Immature natural killer cell (primary cell): ENCODE measurements around the gene RMND1. TPM values are rescaled to one million over a fixed set of nuclear protein-coding genes. Genes with fewer than 3 reads are reported as not detected.
A peak's percentile ranks its signal among the peaks of the same experiment; 100 is the strongest.

ENCODE experiments used
- DNase-seq, 3 donors: peaks; one replicate each; pipeline ENCODE4 v3.0.0; 2022; ENCODE audit warnings: mixed read lengths in 1 of 3
- H3K27ac Mint-ChIP-seq, 6 donors: one replicate each; pipeline ENCODE4 v1.8.0; 2020; ENCODE audit warnings: mixed read lengths in 6 of 6, mild to moderate bottlenecking in 5 of 6, inconsistent platforms in 4 of 6, moderate library complexity in 3 of 6
- H3K27me3 Mint-ChIP-seq, 3 donors: one replicate each; pipeline ENCODE4 v1.8.0; 2020 to 2021; ENCODE audit warnings: low read depth in 3 of 3, mild to moderate bottlenecking in 3 of 3, mixed read lengths in 3 of 3, moderate library complexity in 3 of 3, inconsistent platforms in 1 of 3
- H3K36me3 Mint-ChIP-seq, 3 donors: one replicate each; pipeline ENCODE4 v1.8.0; 2020; ENCODE audit warnings: mixed read lengths in 3 of 3, inconsistent platforms in 2 of 3, mild to moderate bottlenecking in 2 of 3
- H3K4me1 Mint-ChIP-seq, 2 donors: one replicate each; pipeline ENCODE4 v1.8.0; 2020; ENCODE audit warnings: inconsistent platforms in 2 of 2, mild to moderate bottlenecking in 2 of 2, mixed read lengths in 2 of 2, moderate library complexity in 1 of 2
- H3K4me3 Mint-ChIP-seq, 5 donors: one replicate each; pipeline ENCODE4 v1.8.0; 2020; ENCODE audit warnings: mild to moderate bottlenecking in 5 of 5, mixed read lengths in 5 of 5, inconsistent platforms in 3 of 5, moderate library complexity in 3 of 5
- H3K9me3 Mint-ChIP-seq, 6 donors: one replicate each; pipeline ENCODE4 v1.8.0; 2020; ENCODE audit warnings: mild to moderate bottlenecking in 6 of 6, mixed read lengths in 6 of 6, inconsistent platforms in 4 of 6, moderate library complexity in 3 of 6
- polyA plus RNA-seq, 3 donors: library from polyadenylated mRNA; unstranded; fragments of 300-500 nt; fragmentation: Illumina TruSeq; gene quantifications; one replicate each; pipeline ENCODE4 v1.2.3, GENCODE V29; 2021

Gene RMND1
- polyA plus RNA-seq, 3 donors from 2014 or later: 6.4 to 13.3 (median 7.5) TPM

DNA sequence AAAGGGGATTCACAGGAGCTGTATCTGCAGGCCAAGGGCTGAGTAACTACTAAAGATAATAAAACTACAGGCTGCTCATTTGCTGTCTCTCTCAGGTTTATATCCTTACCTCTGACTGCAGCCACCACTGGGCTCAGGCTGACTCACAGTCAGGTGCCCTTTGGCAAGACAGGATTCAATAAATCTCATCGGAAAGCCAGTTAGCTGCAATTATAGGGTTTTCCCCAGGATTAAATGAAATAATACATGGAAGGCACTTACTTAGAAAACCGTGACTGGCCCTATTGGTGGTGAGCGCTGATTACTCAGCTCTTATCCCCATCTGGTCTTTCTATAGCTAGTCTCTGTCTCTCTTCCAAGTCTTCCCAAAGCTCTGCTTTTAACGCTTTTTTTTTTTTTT lies 26.4 kb downstream of the RMND1 start:
- Mint-ChIP-seq H3K27me3 (no peaks in the 10 kb centered on the region), H3K27ac (no peak overlapping the region), H3K9me3 (no peaks in the 10 kb centered on the region), H3K36me3 (peaks cover 17 to 39% (median 27%) of the 10 kb centered on the region in 3 donors), H3K4me3 (no peak overlapping the region), H3K4me1 (no peaks in the 10 kb centered on the region)
- DNase-seq: no peak

DNA sequence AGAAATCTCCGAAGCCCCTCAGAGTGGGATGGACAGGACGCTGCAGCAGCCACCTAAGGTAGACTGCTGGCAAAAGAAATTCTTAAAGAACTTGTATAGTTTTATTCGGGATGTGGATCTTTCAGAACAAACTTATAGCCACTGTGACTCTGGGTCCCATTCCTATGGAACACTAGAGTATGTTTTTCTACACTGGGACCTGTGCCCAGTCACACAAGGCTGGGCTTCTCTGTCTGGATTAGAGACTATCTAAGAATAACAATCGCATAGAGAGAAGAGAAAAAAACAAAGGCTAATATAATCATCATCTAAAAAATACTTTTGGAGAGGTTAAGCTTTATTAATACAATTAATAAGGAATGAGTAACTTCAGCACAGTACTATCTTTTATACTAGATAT lies 28.9 kb downstream of the RMND1 start:
- H3K36me3 Mint-ChIP-seq: peaks cover 10 to 39% (median 23%) of the 10 kb centered on the region in 3 donors
- no peaks in the 10 kb centered on the region for H3K4me1 Mint-ChIP-seq
- no peak overlapping the region for H3K27ac Mint-ChIP-seq
- H3K9me3 Mint-ChIP-seq: no peaks in the 10 kb centered on the region
- no peak for DNase-seq
- H3K4me3 Mint-ChIP-seq: no peak overlapping the region
- no peaks in the 10 kb centered on the region for H3K27me3 Mint-ChIP-seq

DNA sequence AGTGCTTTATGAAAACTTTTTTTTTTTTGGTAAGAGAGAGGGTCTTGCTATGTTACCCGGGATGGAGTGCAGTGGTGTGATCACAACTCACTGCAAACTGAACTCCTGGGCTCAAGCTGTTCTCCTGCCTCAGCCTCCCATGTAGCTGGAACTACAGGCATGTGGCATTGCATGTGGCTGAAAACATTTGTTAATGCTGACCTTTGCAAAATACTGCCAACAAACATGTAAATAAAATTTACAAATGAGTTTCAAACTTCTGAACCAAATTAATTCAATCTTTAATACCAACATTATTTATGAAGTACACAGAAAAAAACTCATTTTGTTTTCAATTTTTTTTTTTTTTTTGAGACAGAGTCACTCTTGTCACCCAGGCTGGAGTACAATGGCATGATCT lies 34.4 kb downstream of the RMND1 start:
- peaks cover 17 to 36% (median 31%) of the 10 kb centered on the region in 3 donors for H3K36me3 Mint-ChIP-seq
- DNase-seq: no peak
- H3K27ac Mint-ChIP-seq: no peak overlapping the region
- H3K4me3 Mint-ChIP-seq: no peak overlapping the region
- no peaks in the 10 kb centered on the region for H3K9me3 Mint-ChIP-seq
- peaks cover 0 to 3% (median 0%) of the 10 kb centered on the region in 3 donors for H3K27me3 Mint-ChIP-seq
- peaks cover 24 to 30% of the 10 kb centered on the region in 2 donors for H3K4me1 Mint-ChIP-seq

DNA sequence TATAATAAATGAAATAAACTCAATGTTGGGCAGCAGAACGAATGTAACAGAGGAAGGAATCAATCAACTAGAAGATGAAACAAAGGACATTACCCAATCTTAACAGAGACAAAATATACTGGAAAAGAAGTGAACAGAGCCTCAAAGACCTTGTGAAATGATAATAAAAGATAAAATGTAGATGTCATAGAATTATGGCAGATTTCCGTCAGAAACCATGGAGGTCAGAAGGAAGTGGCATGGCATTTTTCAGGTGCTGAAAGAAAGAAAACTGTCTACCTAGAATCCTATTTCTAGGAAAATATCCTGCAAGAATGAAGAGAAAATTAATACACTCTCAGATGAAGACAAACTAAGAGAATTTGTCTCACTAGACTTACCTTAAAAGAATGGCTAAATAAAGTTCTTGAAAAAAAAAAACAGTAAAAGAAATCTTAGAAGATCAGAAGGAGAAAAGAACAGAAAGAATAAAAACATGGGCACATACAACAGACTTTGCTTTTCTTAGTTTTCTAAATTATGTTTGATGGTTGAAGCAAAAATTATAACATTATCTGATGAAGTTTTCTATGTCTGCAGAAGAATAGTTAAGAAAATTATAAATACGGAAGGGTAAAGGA lies 37.2 kb downstream of the RMND1 start:
- peak overlapping the region in 3 of 6 donors; percentile 28 to 62 (median 37) for H3K27ac Mint-ChIP-seq
- H3K4me3 Mint-ChIP-seq: no peak overlapping the region

DNA sequence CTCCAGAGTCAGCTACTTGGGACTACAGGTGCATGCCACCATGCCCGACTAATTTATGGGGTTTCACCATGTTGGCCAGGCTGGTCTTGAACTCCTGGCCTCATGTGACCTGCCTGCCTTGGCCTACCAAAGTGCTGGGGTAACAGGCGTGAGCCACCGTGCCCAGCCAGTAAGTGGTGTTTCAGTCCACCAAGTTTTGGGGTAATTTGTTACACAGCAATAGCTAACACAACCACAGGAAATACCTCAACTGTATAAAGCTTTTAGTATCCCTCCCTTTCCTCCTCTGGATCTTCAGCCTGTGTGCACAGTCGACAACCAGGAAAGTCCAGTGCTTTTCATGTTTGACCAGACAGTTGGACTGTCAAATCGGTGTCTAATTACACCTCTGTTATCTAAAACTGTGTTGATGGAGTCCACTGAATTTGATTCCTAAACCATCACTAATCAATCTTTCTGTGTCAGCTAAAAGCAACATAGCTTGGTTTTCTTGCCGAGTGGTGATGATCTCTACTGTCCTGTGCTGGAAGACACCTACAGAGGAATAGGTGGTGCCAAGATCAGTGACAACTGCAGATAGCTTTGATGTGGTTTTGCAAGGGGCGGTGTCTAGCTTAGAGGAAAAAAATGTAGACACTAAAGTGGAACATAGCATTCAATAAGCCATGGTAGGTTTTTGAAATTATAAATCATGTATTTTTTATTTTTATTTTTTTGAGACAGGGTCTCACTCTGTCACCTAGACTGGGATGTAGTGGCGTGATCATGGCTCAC lies 38.4 kb downstream of the RMND1 start:
- peak; percentile 44 to 62 (median 50) for DNase-seq
- Mint-ChIP-seq H3K36me3 (peaks cover 17 to 32% (median 24%) of the 10 kb centered on the region in 3 donors), H3K27ac (peak overlapping the region in 5 of 6 donors; percentile 23 to 86 (median 71)), H3K27me3 (peaks cover 0 to 3% (median 2%) of the 10 kb centered on the region in 3 donors), H3K9me3 (no peaks in the 10 kb centered on the region), H3K4me1 (peaks cover 30 to 47% of the 10 kb centered on the region in 2 donors), H3K4me3 (peak overlapping the region; percentile 9 to 42 (median 12))

More for the DNA sequence above, 37.2 kb downstream of the RMND1 start:
- Mint-ChIP-seq H3K4me1 (peaks cover 25 to 37% of the 10 kb centered on the region in 2 donors), H3K36me3 (peaks cover 17 to 32% (median 24%) of the 10 kb centered on the region in 3 donors), H3K9me3 (no peaks in the 10 kb centered on the region), H3K27me3 (peaks cover 0 to 3% (median 0%) of the 10 kb centered on the region in 3 donors)
- DNase-seq: no peak

DNA sequence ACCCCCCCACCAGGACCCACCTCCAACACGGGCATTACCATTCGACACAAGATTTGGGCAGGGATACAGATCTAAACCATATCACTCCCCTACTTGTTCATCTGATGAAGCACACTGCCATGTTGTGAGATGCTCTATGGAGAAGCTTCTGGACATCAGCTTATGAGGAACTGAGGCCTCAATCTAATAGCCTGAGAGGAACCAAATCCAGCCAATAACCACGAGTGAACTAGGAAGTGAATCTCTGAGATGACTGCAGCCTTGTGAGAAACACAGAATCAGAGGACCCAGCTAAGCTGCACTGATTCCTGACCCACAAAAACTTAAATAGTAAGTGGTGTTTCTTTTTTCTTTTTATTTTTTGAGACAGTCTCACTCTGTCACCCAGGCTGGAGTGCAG lies 39.0 kb downstream of the RMND1 start:
- H3K27me3 Mint-ChIP-seq: peaks cover 0 to 3% (median 2%) of the 10 kb centered on the region in 3 donors

DNA sequence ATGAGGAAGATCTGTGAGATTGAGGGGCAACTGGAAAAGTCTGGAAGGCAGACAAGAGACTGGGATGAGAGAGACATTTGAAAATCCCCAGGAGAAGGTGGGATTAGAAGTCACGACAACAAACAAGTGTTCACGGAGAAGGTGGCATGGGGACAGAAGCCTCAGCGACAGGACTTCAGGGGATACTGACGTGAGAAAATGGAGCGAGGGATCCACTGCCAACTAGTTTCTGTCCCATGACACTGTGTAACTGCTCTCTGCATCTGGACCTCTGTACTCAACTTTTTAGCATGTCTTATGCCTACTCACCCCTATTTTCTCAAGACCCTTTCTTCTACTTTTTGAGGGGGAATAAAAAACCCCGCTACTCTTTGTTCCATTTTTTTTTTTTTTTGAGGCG lies 42.2 kb downstream of the RMND1 start:
- peaks cover 13 to 16% (median 14%) of the 10 kb centered on the region in 3 donors for H3K36me3 Mint-ChIP-seq
- no peak for DNase-seq
- H3K27me3 Mint-ChIP-seq: peaks cover 0 to 4% (median 2%) of the 10 kb centered on the region in 3 donors
- H3K27ac Mint-ChIP-seq: peak overlapping the region in 4 of 6 donors; percentile 26 to 85 (median 61)
- no peak overlapping the region for H3K4me3 Mint-ChIP-seq
- H3K4me1 Mint-ChIP-seq: peaks cover 36 to 63% of the 10 kb centered on the region in 2 donors
- no peaks in the 10 kb centered on the region for H3K9me3 Mint-ChIP-seq

More for the DNA sequence above, 39.0 kb downstream of the RMND1 start:
- peaks cover 32 to 47% of the 10 kb centered on the region in 2 donors for H3K4me1 Mint-ChIP-seq
- no peak for DNase-seq
- H3K36me3 Mint-ChIP-seq: peaks cover 17 to 32% (median 24%) of the 10 kb centered on the region in 3 donors
- no peaks in the 10 kb centered on the region for H3K9me3 Mint-ChIP-seq
- peak overlapping the region in 4 of 6 donors; percentile 23 to 74 (median 64) for H3K27ac Mint-ChIP-seq
- H3K4me3 Mint-ChIP-seq: no peak overlapping the region

DNA sequence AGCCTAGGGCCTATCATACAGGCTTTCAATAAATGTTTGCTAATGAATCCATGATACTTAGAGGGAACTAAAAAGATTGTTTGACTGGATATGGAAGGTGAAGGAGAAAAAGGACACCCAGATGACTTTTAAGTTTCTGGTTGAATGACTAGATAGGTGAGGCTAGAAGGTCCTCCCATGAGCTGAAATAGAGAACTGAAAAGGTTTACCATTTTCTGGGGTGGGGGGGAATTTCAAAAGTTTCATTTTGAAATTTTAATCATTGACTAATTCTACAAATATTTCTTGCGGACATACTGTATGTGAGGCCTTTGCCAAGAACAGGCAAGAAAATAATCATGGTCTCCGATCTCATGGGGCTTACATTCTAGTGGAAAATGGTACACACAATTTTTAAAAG lies 42.7 kb downstream of the RMND1 start:
- Mint-ChIP-seq H3K27ac (peak overlapping the region; percentile 13 to 85 (median 54)), H3K9me3 (no peaks in the 10 kb centered on the region), H3K36me3 (peaks cover 10 to 12% (median 11%) of the 10 kb centered on the region in 3 donors), H3K27me3 (peaks cover 0 to 4% (median 2%) of the 10 kb centered on the region in 3 donors), H3K4me1 (peaks cover 32 to 59% of the 10 kb centered on the region in 2 donors), H3K4me3 (no peak overlapping the region)
- DNase-seq: no peak

DNA sequence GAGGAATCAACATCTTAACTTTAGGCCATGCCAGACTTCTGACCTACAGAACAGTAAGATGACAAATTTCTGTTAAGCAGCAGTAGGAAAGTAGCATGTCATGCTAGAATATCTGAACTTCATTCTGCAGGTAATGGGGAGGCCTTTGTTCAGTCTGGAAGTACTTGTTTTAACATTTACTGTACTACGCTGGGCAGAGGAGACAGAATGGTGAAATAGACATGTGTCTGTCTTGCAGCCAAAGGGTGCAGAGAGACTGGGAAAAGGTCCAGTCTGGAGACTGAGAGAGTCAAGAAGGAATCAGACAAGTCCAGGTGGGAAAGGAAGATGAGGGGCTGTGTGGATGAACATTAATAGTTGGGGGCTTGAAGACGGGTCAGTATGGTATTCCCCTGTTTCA lies 43.1 kb downstream of the RMND1 start:
- Mint-ChIP-seq H3K27ac (peak overlapping the region; percentile 3 to 71 (median 49)), H3K36me3 (peaks cover 8 to 10% (median 9%) of the 10 kb centered on the region in 3 donors), H3K9me3 (no peaks in the 10 kb centered on the region), H3K4me1 (peaks cover 29 to 56% of the 10 kb centered on the region in 2 donors), H3K27me3 (peaks cover 0 to 4% (median 2%) of the 10 kb centered on the region in 3 donors), H3K4me3 (no peak overlapping the region)
- DNase-seq: no peak

DNA sequence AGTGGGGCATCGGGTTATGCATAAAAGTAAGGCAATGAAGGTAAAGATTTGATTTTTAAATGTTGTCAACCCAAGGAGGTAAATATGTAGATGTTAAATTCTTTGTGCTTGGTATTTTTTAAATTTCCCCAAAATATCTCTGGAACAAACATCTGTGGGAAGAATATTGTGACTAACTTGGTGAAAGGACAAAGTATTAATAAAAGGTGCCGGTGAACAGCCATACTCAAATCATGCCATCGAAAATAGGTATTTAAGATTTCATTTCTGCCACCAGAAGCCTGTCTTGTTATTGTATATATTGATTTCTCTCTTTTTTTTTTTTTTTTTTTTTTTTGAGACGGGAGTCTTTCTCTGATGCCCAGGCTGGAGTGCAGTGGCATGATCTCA lies 48.0 kb downstream of the RMND1 start:
- peak overlapping the region in 5 of 6 donors; percentile 3 to 51 (median 32) for H3K27ac Mint-ChIP-seq
- H3K36me3 Mint-ChIP-seq: peaks cover 0 to 9% (median 8%) of the 10 kb centered on the region in 3 donors
- peaks cover 0 to 3% (median 2%) of the 10 kb centered on the region in 3 donors for H3K27me3 Mint-ChIP-seq
- H3K4me3 Mint-ChIP-seq: no peak overlapping the region
- H3K4me1 Mint-ChIP-seq: peaks cover 46 to 75% of the 10 kb centered on the region in 2 donors
- no peaks in the 10 kb centered on the region for H3K9me3 Mint-ChIP-seq
- no peak for DNase-seq

DNA sequence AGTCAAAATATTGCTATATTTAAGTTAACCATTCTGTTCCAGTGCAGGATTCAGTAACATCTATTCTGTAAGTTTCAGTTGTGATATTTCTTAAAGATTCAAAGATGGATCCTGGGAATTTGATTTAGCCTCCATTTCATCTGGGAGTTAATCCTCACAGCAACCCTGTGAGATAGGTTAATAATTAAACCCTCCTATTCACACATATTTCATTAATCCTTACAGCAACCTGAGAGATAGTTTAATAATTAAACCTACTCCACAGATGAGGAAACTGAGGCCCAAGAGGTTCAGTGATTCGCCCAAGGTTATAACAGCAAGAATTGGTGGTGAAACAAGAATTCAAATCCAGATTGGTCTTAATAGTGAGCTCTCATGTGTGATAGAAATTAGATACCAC lies 49.7 kb downstream of the RMND1 start:
- peaks cover 0 to 8% (median 6%) of the 10 kb centered on the region in 3 donors for H3K36me3 Mint-ChIP-seq
- DNase-seq: no peak
- no peak overlapping the region for H3K4me3 Mint-ChIP-seq
- peak overlapping the region in 4 of 6 donors; percentile 17 to 60 (median 46) for H3K27ac Mint-ChIP-seq
- no peaks in the 10 kb centered on the region for H3K9me3 Mint-ChIP-seq
- H3K27me3 Mint-ChIP-seq: peaks cover 0 to 2% (median under 1%) of the 10 kb centered on the region in 3 donors
- H3K4me1 Mint-ChIP-seq: peaks cover 53 to 85% of the 10 kb centered on the region in 2 donors

DNA sequence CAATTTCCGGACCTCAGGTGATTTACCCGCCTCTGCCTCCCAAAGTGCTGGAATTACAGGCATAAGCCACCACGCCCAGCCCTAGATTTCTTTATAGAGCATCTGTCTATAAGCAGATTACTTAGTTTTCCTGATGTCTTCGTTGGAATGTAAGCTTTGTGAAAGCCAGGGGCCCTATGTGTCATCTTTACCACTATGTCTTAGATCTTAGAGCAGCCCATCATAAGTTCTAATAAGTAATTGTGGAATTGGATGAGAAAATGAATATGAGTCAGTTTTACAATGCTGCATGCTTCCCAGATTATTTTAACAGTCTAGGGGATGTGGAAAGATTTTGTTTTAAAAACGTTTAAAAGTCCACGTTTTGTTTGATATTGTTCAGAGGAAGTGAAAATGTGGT lies 51.5 kb downstream of the RMND1 start:
- peaks cover 0 to 2% (median under 1%) of the 10 kb centered on the region in 3 donors for H3K27me3 Mint-ChIP-seq
- DNase-seq: no peak
- H3K4me3 Mint-ChIP-seq: peak overlapping the region in 3 of 5 donors; percentile 34 to 58 (median 47)
- H3K27ac Mint-ChIP-seq: peak overlapping the region in 4 of 6 donors; percentile 54 to 75 (median 60)
- H3K36me3 Mint-ChIP-seq: peaks cover 0 to 8% (median 5%) of the 10 kb centered on the region in 3 donors
- peaks cover 57 to 85% of the 10 kb centered on the region in 2 donors for H3K4me1 Mint-ChIP-seq
- H3K9me3 Mint-ChIP-seq: no peaks in the 10 kb centered on the region

DNA sequence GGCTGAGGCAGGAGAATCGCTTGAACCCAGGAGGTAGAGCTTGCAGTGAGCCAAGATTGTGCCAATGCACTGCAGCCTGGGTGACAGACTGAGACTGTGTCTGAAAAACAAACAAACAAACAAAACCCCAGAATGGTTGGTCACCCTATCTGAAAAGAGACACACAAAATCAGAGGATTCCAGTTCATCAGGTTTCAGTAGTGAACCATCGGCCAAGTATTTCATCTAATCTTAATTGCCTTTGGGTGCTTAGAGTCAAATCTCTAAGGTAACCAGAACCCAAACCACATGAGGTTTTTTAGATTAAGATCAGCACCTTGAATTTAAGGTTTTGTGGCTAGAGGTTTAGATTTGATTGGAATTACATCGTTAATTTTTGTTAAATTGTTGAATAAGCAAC lies 52.2 kb downstream of the RMND1 start:
- Mint-ChIP-seq H3K36me3 (peaks cover 0 to 10% (median 5%) of the 10 kb centered on the region in 3 donors), H3K9me3 (no peaks in the 10 kb centered on the region), H3K4me1 (peaks cover 65 to 89% of the 10 kb centered on the region in 2 donors), H3K27ac (peak overlapping the region in 2 of 6 donors; percentile 35 to 42), H3K4me3 (no peak overlapping the region), H3K27me3 (peaks cover 0 to 2% (median 1%) of the 10 kb centered on the region in 3 donors)
- no peak for DNase-seq
